Mucosa of descending colon (tissue), 3 donors: ENCODE data around the gene ACVR1B. TPM values are rescaled to one million over a fixed set of nuclear protein-coding genes. Genes with fewer than 3 reads are reported as not detected.
A peak's percentile ranks its signal among the peaks of the same experiment; 100 is the strongest.

Source experiments
- ATAC-seq: fragments of 200-7000 bp; cut with Tn5 transposase; one replicate; pipeline ENCODE4 v1.9.1; 2020; ENCODE audit warnings: mild to moderate bottlenecking, moderate library complexity
- DNase-seq, 3 donors: peaks; one replicate each; pipeline ENCODE4 v3.0.0-alpha.2; 2020
- H3K36me3 ChIP-seq: fragments of 200-600 bp; one replicate; pipeline ENCODE4 v1.8.0; 2021; ENCODE audit warnings: low read depth, mild to moderate bottlenecking
- H3K4me1 ChIP-seq: fragments of 200-600 bp; one replicate; pipeline ENCODE4 v1.8.0; 2021; ENCODE audit warnings: low read depth, mild to moderate bottlenecking
- H3K4me3 ChIP-seq: fragments of 200-600 bp; one replicate; pipeline ENCODE4 v1.8.0; 2021; ENCODE audit warnings: mild to moderate bottlenecking
- H3K9me3 ChIP-seq: fragments of 200-600 bp; one replicate; pipeline ENCODE4 v1.8.0; 2021; ENCODE audit warnings: mild to moderate bottlenecking
- CTCF ChIP-seq: fragments of 200-600 bp; IDR thresholded peaks from one replicate; pipeline ENCODE4 v1.8.0; 2022; ENCODE audit warnings: antibody characterized with exemption, mild to moderate bottlenecking
- intact Hi-C, 2 donors: fragments of 100-400 bp; cut with DNase I in 1 of 2; cut with micrococcal nuclease in 1 of 2; formaldehyde crosslinking; loops; one replicate each; pipeline versions ENCODE4 v1.11.0 to v1.11.1; 2022; cut with DNase I, micrococcal nuclease
- total RNA-seq, 3 donors: library from RNA; stranded (reverse); fragmentation: NEBNext Ultra II Directional in 2 of 3; extraction: Animal tissue kit (Norgen Biotek cat#: 25700) in 2 of 3; gene quantifications; one replicate each; pipeline versions ENCODE4 v1.2.1 to v1.2.4, GENCODE V29; 2021 to 2023
- donor health status: DM: no; HTN: no; CAD: no; lungs with moderate emphysema.
- donor health status: DM: no; HTN: no; CAD: no.
- donor health status: DM: no; HTN: yes; CAD: no.

ACVR1B gene
- total RNA-seq, 3 donors from 2014 or later: 42.4 to 95.7 (median 77.3) TPM

GRCh38 chr12:52015532-52016041 lies 64.1 kb downstream of the ACVR1B start:
- intact Hi-C loops: no loop called here
- TF ChIP-seq CTCF: no peak

GRCh38 chr12:52018433-52019112 lies 67.1 kb downstream of the ACVR1B start:
- intact Hi-C loops: no loop called here
- no peaks in the 10 kb centered on the region for H3K4me1 ChIP-seq
- no peaks in the 10 kb centered on the region for H3K36me3 ChIP-seq
- ATAC-seq (no peak), DNase-seq (no peak)
- no peak overlapping the region for H3K4me3 ChIP-seq
- no peak for TF ChIP-seq CTCF
- H3K9me3 ChIP-seq: no peaks in the 10 kb centered on the region

More at GRCh38 chr12:52015532-52016041, 64.1 kb downstream of the ACVR1B start:
- Histone ChIP-seq H3K36me3 (no peaks in the 10 kb centered on the region), H3K4me3 (no peak overlapping the region), H3K4me1 (no peaks in the 10 kb centered on the region), H3K9me3 (no peaks in the 10 kb centered on the region)
- no peak for DNase-seq
- ATAC-seq: no peak

GRCh38 chr12:52019113-52019770 lies 67.7 kb downstream of the ACVR1B start:
- Histone ChIP-seq H3K4me1 (peaks cover 5% of the 10 kb centered on the region), H3K9me3 (no peaks in the 10 kb centered on the region), H3K4me3 (no peak overlapping the region), H3K36me3 (no peaks in the 10 kb centered on the region)
- DNase-seq (no peak), ATAC-seq (no peak)
- intact Hi-C loops: no loop called here
- no peak for TF ChIP-seq CTCF

- intact Hi-C loops: no loop called here
These were observed 69.2 kb downstream of the ACVR1B start for GRCh38 chr12:52020539-52021336.

More at GRCh38 chr12:52020539-52021336, 69.2 kb downstream of the ACVR1B start:
- H3K4me3 ChIP-seq: no peak overlapping the region
- H3K9me3 ChIP-seq: no peaks in the 10 kb centered on the region
- peaks cover 13% of the 10 kb centered on the region for H3K4me1 ChIP-seq
- ATAC-seq: no peak
- TF ChIP-seq CTCF: peak; percentile 15
- no peaks in the 10 kb centered on the region for H3K36me3 ChIP-seq
- peak in 1 of 3 donors; percentile 61 for DNase-seq
